HepG2 (cell line): ENCODE measurements around the gene CDRT4.

Experiments
- SETDB1 ChIP-seq: sonication (generic); formaldehyde crosslinking; IDR thresholded peaks from 2 replicates; pipeline ENCODE4 v1.5.1; 2020; ENCODE audit warnings: missing genetic modification reagents, mild to moderate bottlenecking, borderline replicate concordance
- ZNF207 ChIP-seq: fragments of 450-650 bp; IDR thresholded peaks from 2 replicates; pipeline ENCODE4 v1.6.1; 2016; ENCODE audit warnings: antibody characterized with exemption, borderline replicate concordance
- ZNF879 ChIP-seq: sonication (generic); formaldehyde crosslinking; IDR thresholded peaks from 2 replicates; pipeline ENCODE4 v1.8.1; 2023; ENCODE audit warnings: missing genetic modification reagents
- TF ChIP-seq, protein P1 (sequence below): sonication (generic); formaldehyde crosslinking; IDR thresholded peaks from 2 replicates; pipeline ENCODE4 v1.5.0; 2020; ENCODE audit warnings: mild to moderate bottlenecking, missing genetic modification reagents, moderate library complexity

DNA sequence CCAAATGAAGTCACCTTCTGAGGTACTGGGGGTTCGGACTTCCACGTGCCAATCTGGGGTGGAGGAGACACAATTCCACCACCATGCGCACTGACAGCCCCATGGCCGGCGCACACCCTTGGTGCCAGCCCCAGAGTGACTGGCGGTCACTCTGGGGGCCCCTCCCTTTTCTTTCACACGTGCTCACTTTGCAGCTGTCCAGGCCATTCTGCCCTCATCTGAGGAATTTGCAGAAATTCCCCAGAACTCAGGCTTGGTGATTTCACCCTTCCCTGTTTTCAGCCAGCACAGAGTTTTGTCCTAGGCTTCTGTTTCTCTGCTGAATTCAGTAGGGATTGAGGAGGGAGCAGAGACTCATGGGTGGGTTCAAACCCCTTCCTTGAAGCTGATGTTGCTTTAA lies 54.8 kb downstream of the CDRT4 start:
- TF ChIP-seq ZNF207 (no peak), SETDB1 (CRISPR knock-in tag) (no peak), ZNF879 (CRISPR knock-in tag) (no peak)
- TF ChIP-seq, protein P1, sequence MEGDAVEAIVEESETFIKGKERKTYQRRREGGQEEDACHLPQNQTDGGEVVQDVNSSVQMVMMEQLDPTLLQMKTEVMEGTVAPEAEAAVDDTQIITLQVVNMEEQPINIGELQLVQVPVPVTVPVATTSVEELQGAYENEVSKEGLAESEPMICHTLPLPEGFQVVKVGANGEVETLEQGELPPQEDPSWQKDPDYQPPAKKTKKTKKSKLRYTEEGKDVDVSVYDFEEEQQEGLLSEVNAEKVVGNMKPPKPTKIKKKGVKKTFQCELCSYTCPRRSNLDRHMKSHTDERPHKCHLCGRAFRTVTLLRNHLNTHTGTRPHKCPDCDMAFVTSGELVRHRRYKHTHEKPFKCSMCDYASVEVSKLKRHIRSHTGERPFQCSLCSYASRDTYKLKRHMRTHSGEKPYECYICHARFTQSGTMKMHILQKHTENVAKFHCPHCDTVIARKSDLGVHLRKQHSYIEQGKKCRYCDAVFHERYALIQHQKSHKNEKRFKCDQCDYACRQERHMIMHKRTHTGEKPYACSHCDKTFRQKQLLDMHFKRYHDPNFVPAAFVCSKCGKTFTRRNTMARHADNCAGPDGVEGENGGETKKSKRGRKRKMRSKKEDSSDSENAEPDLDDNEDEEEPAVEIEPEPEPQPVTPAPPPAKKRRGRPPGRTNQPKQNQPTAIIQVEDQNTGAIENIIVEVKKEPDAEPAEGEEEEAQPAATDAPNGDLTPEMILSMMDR (CRISPR knock-in tag): no peak
